GM23338 (cell line): ENCODE data around the gene EIF4A2. TPM values are rescaled to one million over a fixed set of nuclear protein-coding genes. Genes with fewer than 3 reads are reported as not detected.
A peak's percentile ranks its signal among the peaks of the same experiment; 100 is the strongest.

Experiments
- ATAC-seq: fragments of 200-7000 bp; cut with Tn5 transposase; 3 replicates; pipeline ENCODE4 v1.9.1; 2020
- DNase-seq: peaks from one replicate; pipeline ENCODE4 v3.0.0-alpha.2; 2015; ENCODE audit warnings: low spot score
- H2AFZ ChIP-seq: fragments of 200-600 bp; sonication (generic); 2 replicates; pipeline ENCODE4 v1.8.0; 2016; ENCODE audit warnings: antibody characterized with exemption, mild to moderate bottlenecking, moderate library complexity
- H3F3A ChIP-seq: fragments of 200-600 bp; sonication (generic); replicated peaks from 2 replicates; pipeline ENCODE4 v1.8.0; 2017; ENCODE audit warnings: antibody characterized with exemption, mixed run types, low read depth
- H3K27ac ChIP-seq: fragments of 200-600 bp; sonication (generic); 2 replicates; pipeline ENCODE4 v1.6.1; 2016; ENCODE audit warnings: low read depth
- H3K27me3 ChIP-seq: fragments of 200-600 bp; sonication (generic); 2 replicates; pipeline ENCODE4 v1.8.0; 2016; ENCODE audit warnings: mild to moderate bottlenecking, mixed run types, moderate library complexity; ENCODE audit not compliant: insufficient read depth
- H3K36me3 ChIP-seq: fragments of 200-600 bp; sonication (generic); 2 replicates; pipeline ENCODE4 v1.8.0; 2016; ENCODE audit warnings: mild to moderate bottlenecking; ENCODE audit not compliant: insufficient read depth
- H3K4me1 ChIP-seq: fragments of 200-600 bp; sonication (generic); 2 replicates; pipeline ENCODE4 v1.8.0; 2016; ENCODE audit warnings: mild to moderate bottlenecking, moderate library complexity; ENCODE audit not compliant: insufficient read depth
- H3K4me2 ChIP-seq: fragments of 200-600 bp; sonication (generic); 2 replicates; pipeline ENCODE4 v1.7.1; 2017; ENCODE audit warnings: mixed run types
- H3K4me3 ChIP-seq: fragments of 200-600 bp; sonication (generic); 2 replicates; pipeline ENCODE4 v1.6.1; 2016; ENCODE audit warnings: mixed run types
- H3K79me2 ChIP-seq: fragments of 200-600 bp; sonication (generic); replicated peaks from 2 replicates; pipeline ENCODE4 v1.8.0; 2017; ENCODE audit warnings: mild to moderate bottlenecking; ENCODE audit not compliant: insufficient read depth
- H3K9me2 ChIP-seq: fragments of 200-600 bp; sonication (generic); 2 replicates; pipeline ENCODE4 v1.8.0; 2017; ENCODE audit not compliant: insufficient read depth
- H4K20me1 ChIP-seq: fragments of 200-600 bp; sonication (generic); replicated peaks from 2 replicates; pipeline ENCODE4 v1.8.0; 2017; ENCODE audit warnings: mild to moderate bottlenecking; ENCODE audit not compliant: insufficient read depth
- H3K27ac Mint-ChIP-seq: 2 replicates; pipeline ENCODE4 v1.8.0; 2020; ENCODE audit warnings: inconsistent platforms, mild to moderate bottlenecking, moderate library complexity, mixed read lengths
- H3K27me3 Mint-ChIP-seq: 3 replicates; pipeline ENCODE4 v1.8.0; 2022; ENCODE audit warnings: low read depth, mild to moderate bottlenecking, moderate library complexity, mixed read lengths, inconsistent platforms; ENCODE audit not compliant: insufficient read depth, poor library complexity
- H3K36me3 Mint-ChIP-seq: 3 replicates; pipeline ENCODE4 v1.8.0; 2021; ENCODE audit warnings: low read depth, mild to moderate bottlenecking, inconsistent platforms, moderate library complexity, mixed read lengths
- H3K4me1 Mint-ChIP-seq: 3 replicates; pipeline ENCODE4 v1.8.0; 2020; ENCODE audit warnings: mild to moderate bottlenecking, inconsistent platforms, mixed read lengths
- H3K4me3 Mint-ChIP-seq: 3 replicates; pipeline ENCODE4 v1.8.0; 2021; ENCODE audit warnings: moderate library complexity, mild to moderate bottlenecking, inconsistent platforms, mixed read lengths
- H3K9me3 Mint-ChIP-seq: 3 replicates; pipeline ENCODE4 v1.8.0; 2020; ENCODE audit warnings: moderate library complexity, mild to moderate bottlenecking, inconsistent platforms, mixed read lengths
- EZH2 ChIP-seq: fragments of 200-600 bp; sonication (generic); IDR thresholded peaks from one replicate; pipeline ENCODE4 v1.8.0; 2017; ENCODE audit warnings: antibody characterized with exemption, mild to moderate bottlenecking, low read depth; ENCODE audit not compliant: unreplicated experiment
- EZH2phosphoT487 ChIP-seq: fragments of 200-600 bp; sonication (generic); IDR thresholded peaks from one replicate; pipeline ENCODE4 v1.8.1; 2018; ENCODE audit warnings: antibody characterized with exemption; ENCODE audit not compliant: unreplicated experiment
- JUNB ChIP-seq: IDR thresholded peaks from one replicate; pipeline ENCODE4 v1.6.1; 2016; ENCODE audit warnings: antibody characterized with exemption; ENCODE audit not compliant: unreplicated experiment
- NANOG ChIP-seq: IDR thresholded peaks from 2 replicates; pipeline ENCODE4 v1.6.1; 2016; ENCODE audit warnings: antibody characterized with exemption, borderline replicate concordance
- POLR2AphosphoS5 ChIP-seq: IDR thresholded peaks from 2 replicates; pipeline ENCODE4 v1.6.1; 2016; ENCODE audit warnings: antibody characterized with exemption, low read depth
- STAT1 ChIP-seq: IDR thresholded peaks from one replicate; pipeline ENCODE4 v1.6.1; 2016; ENCODE audit warnings: antibody characterized with exemption; ENCODE audit not compliant: unreplicated experiment
- ZNF114 ChIP-seq: fragments of 250-450 bp; sonication (Bioruptor Pico); IDR thresholded peaks from 2 replicates; pipeline ENCODE4 v1.5.0; 2020; ENCODE audit warnings: mild to moderate bottlenecking, moderate library complexity
- ZNF331 ChIP-seq: fragments of 250-450 bp; sonication (Bioruptor Pico); IDR thresholded peaks from 2 replicates; pipeline ENCODE4 v1.5.0; 2020; ENCODE audit warnings: low read depth, mild to moderate bottlenecking, moderate library complexity
- polyA plus RNA-seq: library from polyadenylated mRNA; unstranded; fragments of >200 nt; fragmentation: Nextera tagmentation; extraction: Ambion mirVana; gene quantifications from 2 replicates; pipeline ENCODE4 v1.2.1, GENCODE V29; 2016
- total RNA-seq: library from RNA; depleted of rRNA; stranded (reverse); fragments of >200 nt; shearing (Covaris generic); gene quantifications from 2 replicates; pipeline ENCODE4 v1.2.3, GENCODE V29; 2014
- TF ChIP-seq, protein P1 (sequence below): IDR thresholded peaks from 2 replicates; pipeline ENCODE4 v1.6.1; 2016; ENCODE audit warnings: antibody characterized with exemption
- TF ChIP-seq, protein P2 (sequence below), 2 experiments: fragments of 200-600 bp in 1 of 2; sonication (generic) in 1 of 2; conservative IDR thresholded peaks; 2 replicates each; pipeline versions ENCODE4 v1.5.1 to v1.6.1; 2016 to 2017; ENCODE audit warnings: antibody characterized with exemption in 2 of 2, low read depth in 2 of 2, mild to moderate bottlenecking in 2 of 2, moderate library complexity in 1 of 2
- TF ChIP-seq, protein P3 (sequence below): IDR thresholded peaks from one replicate; pipeline ENCODE4 v1.6.1; 2018; ENCODE audit warnings: antibody characterized with exemption; ENCODE audit not compliant: unreplicated experiment

The EIF4A2 gene
- total and polyA plus RNA-seq, 2 experiments from 2014 or later = 386 to 666 TPM

DNA sequence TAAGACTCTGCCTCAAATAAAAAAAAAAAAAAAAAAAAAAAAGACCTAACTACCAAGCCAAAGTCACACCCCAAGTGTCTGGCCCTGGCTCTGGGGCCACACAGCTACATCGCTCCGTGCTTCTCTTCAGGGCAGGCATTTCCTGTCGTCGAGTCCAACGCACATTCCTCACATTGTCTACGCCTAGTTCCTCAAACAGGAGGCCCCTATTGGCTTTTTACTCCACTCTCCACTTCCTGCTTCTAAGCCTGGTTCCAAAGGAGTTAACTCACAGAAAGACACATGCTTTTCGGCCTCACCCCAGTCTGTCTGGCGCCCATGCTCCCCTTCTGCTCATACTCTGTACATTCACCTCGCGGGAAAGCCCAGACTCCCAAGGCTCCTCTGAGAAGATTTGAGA lies 37.4 kb upstream of the EIF4A2 start (continued):
- TF ChIP-seq, protein P1, sequence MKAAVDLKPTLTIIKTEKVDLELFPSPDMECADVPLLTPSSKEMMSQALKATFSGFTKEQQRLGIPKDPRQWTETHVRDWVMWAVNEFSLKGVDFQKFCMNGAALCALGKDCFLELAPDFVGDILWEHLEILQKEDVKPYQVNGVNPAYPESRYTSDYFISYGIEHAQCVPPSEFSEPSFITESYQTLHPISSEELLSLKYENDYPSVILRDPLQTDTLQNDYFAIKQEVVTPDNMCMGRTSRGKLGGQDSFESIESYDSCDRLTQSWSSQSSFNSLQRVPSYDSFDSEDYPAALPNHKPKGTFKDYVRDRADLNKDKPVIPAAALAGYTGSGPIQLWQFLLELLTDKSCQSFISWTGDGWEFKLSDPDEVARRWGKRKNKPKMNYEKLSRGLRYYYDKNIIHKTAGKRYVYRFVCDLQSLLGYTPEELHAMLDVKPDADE = 0 out of 2 replicates have a peak, but pooled peaks have one; percentile 57
- no peak for TF ChIP-seq NANOG

DNA sequence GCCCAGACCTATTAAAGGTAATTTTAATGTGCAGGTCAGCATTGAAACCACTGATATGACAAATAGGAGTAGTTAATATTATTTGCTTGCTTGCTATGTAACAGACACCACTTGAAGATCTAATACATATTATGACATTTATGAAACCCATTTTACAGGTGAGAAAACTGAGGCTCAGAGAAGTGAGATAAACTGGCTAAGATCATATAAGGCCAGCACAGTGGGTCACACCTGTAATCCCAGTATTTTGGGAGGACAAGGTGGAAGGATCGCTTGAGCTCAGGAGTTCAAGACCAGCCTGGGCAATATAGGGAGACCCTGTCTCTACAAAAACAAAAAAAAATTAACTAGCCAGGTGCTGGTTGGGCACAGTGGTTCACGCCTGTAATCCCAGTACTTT lies 33.1 kb upstream of the EIF4A2 start:
- H3K9me2 ChIP-seq = no peaks in the 10 kb centered on the region
- H3K9me3 Mint-ChIP-seq = no peaks in the 10 kb centered on the region
- no peak overlapping the region for H3K4me3 Mint-ChIP-seq
- H4K20me1 ChIP-seq = no peaks in the 10 kb centered on the region
- H3K4me1 ChIP-seq = peaks cover 4% of the 10 kb centered on the region; the same call in 1 of the 2 replicates
- H3K27ac ChIP-seq = no peak overlapping the region
- H3F3A ChIP-seq = no peaks in the 10 kb centered on the region
- no peak for DNase-seq
- no peaks in the 10 kb centered on the region for H3K36me3 ChIP-seq
- no peaks in the 10 kb centered on the region for H3K79me2 ChIP-seq
- no peaks in the 10 kb centered on the region for H3K27me3 ChIP-seq
- H3K36me3 Mint-ChIP-seq = no peaks in the 10 kb centered on the region
- H3K27me3 Mint-ChIP-seq = peaks cover 3% of the 10 kb centered on the region
- no peak overlapping the region for H3K27ac Mint-ChIP-seq
- no peak overlapping the region for H3K4me2 ChIP-seq
- TF ChIP-seq EZH2phosphoT487 (no peak), ZNF331 (CRISPR knock-in tag) (no peak), NANOG (no peak), STAT1 (no peak), JUNB (no peak)
- TF ChIP-seq, protein P2, sequence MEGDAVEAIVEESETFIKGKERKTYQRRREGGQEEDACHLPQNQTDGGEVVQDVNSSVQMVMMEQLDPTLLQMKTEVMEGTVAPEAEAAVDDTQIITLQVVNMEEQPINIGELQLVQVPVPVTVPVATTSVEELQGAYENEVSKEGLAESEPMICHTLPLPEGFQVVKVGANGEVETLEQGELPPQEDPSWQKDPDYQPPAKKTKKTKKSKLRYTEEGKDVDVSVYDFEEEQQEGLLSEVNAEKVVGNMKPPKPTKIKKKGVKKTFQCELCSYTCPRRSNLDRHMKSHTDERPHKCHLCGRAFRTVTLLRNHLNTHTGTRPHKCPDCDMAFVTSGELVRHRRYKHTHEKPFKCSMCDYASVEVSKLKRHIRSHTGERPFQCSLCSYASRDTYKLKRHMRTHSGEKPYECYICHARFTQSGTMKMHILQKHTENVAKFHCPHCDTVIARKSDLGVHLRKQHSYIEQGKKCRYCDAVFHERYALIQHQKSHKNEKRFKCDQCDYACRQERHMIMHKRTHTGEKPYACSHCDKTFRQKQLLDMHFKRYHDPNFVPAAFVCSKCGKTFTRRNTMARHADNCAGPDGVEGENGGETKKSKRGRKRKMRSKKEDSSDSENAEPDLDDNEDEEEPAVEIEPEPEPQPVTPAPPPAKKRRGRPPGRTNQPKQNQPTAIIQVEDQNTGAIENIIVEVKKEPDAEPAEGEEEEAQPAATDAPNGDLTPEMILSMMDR (conservative IDR thresholded peaks at IDR 0.05; ENCODE audit: low read depth in 2 of 2) = no peak
- H3K4me3 ChIP-seq = no peak overlapping the region
- no peak for ATAC-seq
- peaks cover 15% of the 10 kb centered on the region for H3K4me1 Mint-ChIP-seq
- no peak overlapping the region for H2AFZ ChIP-seq

DNA sequence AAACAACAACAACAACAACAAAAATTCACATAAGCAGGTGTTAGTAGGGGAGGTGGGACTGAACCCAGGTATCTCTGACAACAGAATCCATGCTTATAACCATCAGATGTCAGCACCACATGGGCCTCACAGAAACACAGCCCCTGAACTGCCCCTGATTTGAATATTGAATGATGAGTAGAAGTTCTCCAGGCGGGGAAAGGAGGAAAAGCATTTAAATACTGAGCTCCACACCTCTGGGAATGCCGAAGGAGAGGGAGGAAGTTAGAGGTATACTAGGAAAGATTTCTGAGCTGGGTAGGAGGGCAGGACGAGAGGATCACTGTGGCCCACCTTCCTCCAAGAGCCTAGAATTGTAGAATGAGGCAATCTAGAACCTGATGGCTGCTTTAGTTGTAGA lies 31.9 kb upstream of the EIF4A2 start:
- Histone ChIP-seq H3K9me2 (0 out of 2 replicates have a peak, but pooled peaks cover under 1% of the 10 kb centered on the region), H3K27me3 (no peaks in the 10 kb centered on the region), H3K79me2 (no peaks in the 10 kb centered on the region), H3K4me1 (no peaks in the 10 kb centered on the region), H3F3A (no peaks in the 10 kb centered on the region), H3K4me3 (no peak overlapping the region), H4K20me1 (no peaks in the 10 kb centered on the region), H3K36me3 (no peaks in the 10 kb centered on the region), H3K4me2 (no peak overlapping the region), H3K27ac (0 out of 2 replicates have a peak overlapping the region, but pooled peaks have one; percentile 17), H2AFZ (peak overlapping the region; percentile 88)
- Mint-ChIP-seq H3K4me1 (peaks cover 9% of the 10 kb centered on the region; the same call in 1 of the 3 replicates), H3K27me3 (peaks cover 3% of the 10 kb centered on the region), H3K9me3 (no peaks in the 10 kb centered on the region), H3K4me3 (no peak overlapping the region), H3K27ac (no peak overlapping the region), H3K36me3 (no peaks in the 10 kb centered on the region)
- ATAC-seq (no peak), DNase-seq (peak; percentile 26)
- no peak for TF ChIP-seq STAT1
- TF ChIP-seq ZNF114 = no peak
- no peak for TF ChIP-seq ZNF331 (CRISPR knock-in tag)
- TF ChIP-seq, protein P1 = no peak
- TF ChIP-seq POLR2AphosphoS5 = no peak
- no peak for TF ChIP-seq EZH2
- TF ChIP-seq EZH2phosphoT487 = no peak
- TF ChIP-seq, protein P3, sequence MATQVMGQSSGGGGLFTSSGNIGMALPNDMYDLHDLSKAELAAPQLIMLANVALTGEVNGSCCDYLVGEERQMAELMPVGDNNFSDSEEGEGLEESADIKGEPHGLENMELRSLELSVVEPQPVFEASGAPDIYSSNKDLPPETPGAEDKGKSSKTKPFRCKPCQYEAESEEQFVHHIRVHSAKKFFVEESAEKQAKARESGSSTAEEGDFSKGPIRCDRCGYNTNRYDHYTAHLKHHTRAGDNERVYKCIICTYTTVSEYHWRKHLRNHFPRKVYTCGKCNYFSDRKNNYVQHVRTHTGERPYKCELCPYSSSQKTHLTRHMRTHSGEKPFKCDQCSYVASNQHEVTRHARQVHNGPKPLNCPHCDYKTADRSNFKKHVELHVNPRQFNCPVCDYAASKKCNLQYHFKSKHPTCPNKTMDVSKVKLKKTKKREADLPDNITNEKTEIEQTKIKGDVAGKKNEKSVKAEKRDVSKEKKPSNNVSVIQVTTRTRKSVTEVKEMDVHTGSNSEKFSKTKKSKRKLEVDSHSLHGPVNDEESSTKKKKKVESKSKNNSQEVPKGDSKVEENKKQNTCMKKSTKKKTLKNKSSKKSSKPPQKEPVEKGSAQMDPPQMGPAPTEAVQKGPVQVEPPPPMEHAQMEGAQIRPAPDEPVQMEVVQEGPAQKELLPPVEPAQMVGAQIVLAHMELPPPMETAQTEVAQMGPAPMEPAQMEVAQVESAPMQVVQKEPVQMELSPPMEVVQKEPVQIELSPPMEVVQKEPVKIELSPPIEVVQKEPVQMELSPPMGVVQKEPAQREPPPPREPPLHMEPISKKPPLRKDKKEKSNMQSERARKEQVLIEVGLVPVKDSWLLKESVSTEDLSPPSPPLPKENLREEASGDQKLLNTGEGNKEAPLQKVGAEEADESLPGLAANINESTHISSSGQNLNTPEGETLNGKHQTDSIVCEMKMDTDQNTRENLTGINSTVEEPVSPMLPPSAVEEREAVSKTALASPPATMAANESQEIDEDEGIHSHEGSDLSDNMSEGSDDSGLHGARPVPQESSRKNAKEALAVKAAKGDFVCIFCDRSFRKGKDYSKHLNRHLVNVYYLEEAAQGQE = no peak
- TF ChIP-seq JUNB = no peak
